H1 (cell line): ENCODE measurements around the gene MACROH2A1. TPM values are rescaled to one million over a fixed set of nuclear protein-coding genes. Genes with fewer than 3 reads are reported as not detected.

ENCODE experiments used
- CTCF ChIA-PET: fragments of 300-600 bp; sonication (Branson Sonifier 250); formaldehyde crosslinking; loops from one replicate; lab custom pipeline; 2021; ENCODE audit not compliant: partially characterized antibody; lab: Charles Lee
- POLR2A ChIA-PET: fragments of 300-600 bp; sonication (Branson Sonifier 250); formaldehyde crosslinking; loops from one replicate; lab custom pipeline; 2021; ENCODE audit warnings: inconsistent platforms; ENCODE audit not compliant: partially characterized antibody; lab: Charles Lee
- DNase-seq, 2 experiments: peaks; one replicate each; pipeline versions ENCODE4 v3.0.0 to v3.0.0-alpha.2; 2010 to 2022; ENCODE audit warnings: low spot score in 2 of 2, low read depth in 1 of 2, mixed read lengths in 1 of 2
- FAIRE-seq: peaks from 2 replicates; lab custom pipeline; 2011; peaks lifted over from hg19 to GRCh38; lab: Jason Lieb, UNC
- H2AFZ ChIP-seq: 2 replicates; pipeline ENCODE4 v1.8.1; 2012; ENCODE audit warnings: low read length, inconsistent platforms
- H2AK5ac ChIP-seq: 2 replicates; pipeline ENCODE4 v1.6.1; 2013; ENCODE audit warnings: low read depth, low read length
- H2BK120ac ChIP-seq: replicated peaks from 2 replicates; pipeline ENCODE3; 2013; ENCODE audit warnings: low read depth, low read length, inconsistent platforms
- H2BK12ac ChIP-seq: 2 replicates; pipeline ENCODE4 v1.6.1; 2013; ENCODE audit warnings: low read depth, low read length
- H2BK15ac ChIP-seq: 2 replicates; pipeline ENCODE4 v1.6.1; 2013; ENCODE audit warnings: low read length
- H2BK20ac ChIP-seq: 2 replicates; pipeline ENCODE4 v1.6.1; 2013; ENCODE audit warnings: low read length
- H2BK5ac ChIP-seq: 2 replicates; pipeline ENCODE4 v1.6.1; 2013; ENCODE audit warnings: low read depth, low read length
- H3K14ac ChIP-seq: 2 replicates; pipeline ENCODE4 v1.6.1; 2013; ENCODE audit warnings: inconsistent platforms; ENCODE audit not compliant: insufficient read length
- H3K18ac ChIP-seq: 2 replicates; pipeline ENCODE4 v1.6.1; 2013; ENCODE audit warnings: low read length; ENCODE audit errors: extremely low read depth
- H3K23ac ChIP-seq: 2 replicates; pipeline ENCODE4 v1.6.1; 2013; ENCODE audit warnings: inconsistent platforms; ENCODE audit not compliant: insufficient read length
- H3K23me2 ChIP-seq: 2 replicates; pipeline ENCODE4 v1.6.1; 2013; ENCODE audit warnings: low read depth, low read length
- H3K27ac ChIP-seq: 2 replicates; pipeline ENCODE4 v1.6.1; 2011; ENCODE audit warnings: low read depth, low read length, inconsistent platforms
- H3K27me3 ChIP-seq, 4 experiments: replicated peaks in 1 of 4; 1 replicate in 1 of 4; 2 replicates in 3 of 4; pipeline versions ENCODE4 v1.6.1 to v1.8.1; 2011 to 2013; ENCODE audit warnings: low read length in 3 of 4, mild to moderate bottlenecking in 3 of 4, inconsistent platforms in 2 of 4, mixed read lengths in 2 of 4, moderate library complexity in 1 of 4; ENCODE audit not compliant: control insufficient read depth in 3 of 4, insufficient read depth in 3 of 4; ENCODE audit errors: extremely low read depth in 1 of 4
- H3K36me3 ChIP-seq, 4 experiments: 2 replicates each; pipeline versions ENCODE4 v1.6.1 to v1.8.1; 2011 to 2013; ENCODE audit warnings: mild to moderate bottlenecking in 4 of 4, low read length in 3 of 4, moderate library complexity in 2 of 4, control low read depth in 1 of 4, inconsistent platforms in 1 of 4; ENCODE audit not compliant: insufficient read depth in 4 of 4, control insufficient read depth in 2 of 4
- H3K4ac ChIP-seq: replicated peaks from 2 replicates; pipeline ENCODE3; 2013; ENCODE audit warnings: low read length, low read depth, mixed read lengths, inconsistent platforms; ENCODE audit not compliant: insufficient read length
- H3K4me1 ChIP-seq, 4 experiments: replicated peaks in 1 of 4; 1 replicate in 1 of 4; 2 replicates in 3 of 4; pipeline versions ENCODE4 v1.6.1 to v1.8.1; 2011 to 2013; ENCODE audit warnings: low read length in 3 of 4, inconsistent platforms in 2 of 4, mixed read lengths in 1 of 4; ENCODE audit not compliant: insufficient read depth in 4 of 4, control insufficient read depth in 3 of 4
- H3K4me2 ChIP-seq, 2 experiments: 2 replicates each; pipeline versions ENCODE4 v1.6.1 to v1.8.1; 2011 to 2013; ENCODE audit warnings: low read depth in 2 of 2, low read length in 2 of 2, control low read depth in 1 of 2, inconsistent platforms in 1 of 2, mild to moderate bottlenecking in 1 of 2; ENCODE audit not compliant: insufficient read depth in 1 of 2
- H3K4me3 ChIP-seq, 4 experiments: fragments of 200-600, 300-600 bp in 1 of 4; sonication (generic), shearing (Covaris generic), sonication (Bioruptor Twin) in 1 of 4; 2 replicates each; pipeline versions ENCODE4 v1.5.1 to v1.8.1; 2011 to 2016; ENCODE audit warnings: low read length in 4 of 4, low read depth in 3 of 4, control low read depth in 2 of 4, inconsistent platforms in 2 of 4, mild to moderate bottlenecking in 2 of 4, mixed read lengths in 1 of 4, moderate library complexity in 1 of 4; ENCODE audit not compliant: insufficient read depth in 2 of 4; ENCODE audit errors: extremely low read depth in 1 of 4
- H3K56ac ChIP-seq: replicated peaks from 2 replicates; pipeline ENCODE3; 2013; ENCODE audit warnings: low read depth, mild to moderate bottlenecking, mixed read lengths, low read length, inconsistent platforms; ENCODE audit not compliant: insufficient read length
- H3K79me1 ChIP-seq: 2 replicates; pipeline ENCODE4 v1.6.1; 2013; ENCODE audit warnings: low read depth, low read length, control low read depth
- H3K79me2 ChIP-seq, 2 experiments: 2 replicates each; pipeline versions ENCODE4 v1.6.1 to v1.8.1; 2012 to 2013; ENCODE audit warnings: low read length in 2 of 2, mild to moderate bottlenecking in 2 of 2, inconsistent platforms in 1 of 2; ENCODE audit not compliant: insufficient read depth in 2 of 2, control insufficient read depth in 1 of 2
- H3K9ac ChIP-seq, 4 experiments: replicated peaks in 1 of 4; 1 replicate in 1 of 4; 2 replicates in 3 of 4; pipeline versions ENCODE4 v1.6.1 to v1.8.1; 2011 to 2013; ENCODE audit warnings: low read depth in 3 of 4, low read length in 3 of 4, control low read depth in 2 of 4, mild to moderate bottlenecking in 2 of 4, moderate library complexity in 2 of 4, inconsistent platforms in 1 of 4; ENCODE audit errors: extremely low read depth in 1 of 4
- H3K9me3 ChIP-seq, 2 experiments: 2 replicates each; pipeline versions ENCODE4 v1.6.1 to v1.8.1; 2012 to 2013; ENCODE audit warnings: mild to moderate bottlenecking in 2 of 2, moderate library complexity in 2 of 2, control low read depth in 1 of 2, inconsistent platforms in 1 of 2, low read depth in 1 of 2, low read length in 1 of 2, mixed read lengths in 1 of 2; ENCODE audit not compliant: insufficient read depth in 2 of 2
- H4K20me1 ChIP-seq, 2 experiments: replicated peaks in 1 of 2; 2 replicates each; pipeline versions ENCODE3 to v1.8.1; 2011 to 2013; ENCODE audit warnings: inconsistent platforms in 2 of 2, low read length in 2 of 2, mild to moderate bottlenecking in 1 of 2; ENCODE audit not compliant: insufficient read depth in 2 of 2, control insufficient read depth in 1 of 2
- H4K5ac ChIP-seq: 2 replicates; pipeline ENCODE4 v1.6.1; 2013; ENCODE audit warnings: low read length, low read depth, mixed read lengths, inconsistent platforms; ENCODE audit not compliant: insufficient read length
- H4K8ac ChIP-seq: 2 replicates; pipeline ENCODE4 v1.8.0; 2013; ENCODE audit warnings: mild to moderate bottlenecking, moderate library complexity, low read length, inconsistent platforms; ENCODE audit not compliant: insufficient read depth; ENCODE audit errors: extremely low read depth
- H4K91ac ChIP-seq: replicated peaks from 2 replicates; pipeline ENCODE3; 2013; ENCODE audit warnings: low read length, mixed read lengths, inconsistent platforms; ENCODE audit not compliant: insufficient read length
- ATF3 ChIP-seq: IDR thresholded peaks from 2 replicates; pipeline ENCODE4 v1.6.1; 2011; ENCODE audit warnings: low read depth, mild to moderate bottlenecking, low read length; ENCODE audit not compliant: insufficient read depth
- BACH1 ChIP-seq: IDR thresholded peaks from 2 replicates; pipeline ENCODE4 v1.6.1; 2012; ENCODE audit warnings: low read length, improper control_type of control experiment
- KDM1A ChIP-seq: fragments of 200-600, 300-600 bp; sonication (generic); IDR thresholded peaks from 2 replicates; pipeline ENCODE4 v1.7.1; 2016; ENCODE audit warnings: mild to moderate bottlenecking, low read length, borderline replicate concordance
- KDM4A ChIP-seq: IDR thresholded peaks from one replicate; pipeline ENCODE4 v1.7.1; 2012; ENCODE audit warnings: low read depth, mild to moderate bottlenecking, moderate library complexity, low read length, inconsistent platforms; ENCODE audit not compliant: severe bottlenecking
- NRF1 ChIP-seq: IDR thresholded peaks from 2 replicates; pipeline ENCODE4 v1.6.1; 2011; ENCODE audit warnings: mild to moderate bottlenecking, low read depth, low read length, improper control_type of control experiment
- PHF8 ChIP-seq: fragments of 200-600 bp; sonication (generic); conservative IDR thresholded peaks from 2 replicates; pipeline ENCODE4 v1.7.1; 2012; ENCODE audit warnings: low read depth, mild to moderate bottlenecking, inconsistent platforms, low read length, moderate library complexity
- POLR2AphosphoS5 ChIP-seq: IDR thresholded peaks from 2 replicates; pipeline ENCODE4 v1.6.1; 2011; ENCODE audit warnings: low read depth, low read length
- RXRA ChIP-seq: IDR thresholded peaks from 2 replicates; pipeline ENCODE4 v1.6.1; 2011; ENCODE audit warnings: low read depth, mild to moderate bottlenecking, low read length, moderate library complexity; ENCODE audit not compliant: insufficient read depth
- SIN3A ChIP-seq, 2 experiments: IDR thresholded peaks in 1 of 2; conservative IDR thresholded peaks in 1 of 2; 2 replicates each; pipeline ENCODE4 v1.6.1; 2011 to 2012; ENCODE audit warnings: low read length in 2 of 2, improper control_type of control experiment in 1 of 2, low read depth in 1 of 2, mild to moderate bottlenecking in 1 of 2
- SIRT6 ChIP-seq: IDR thresholded peaks from one replicate; pipeline ENCODE4 v1.7.1; 2012; ENCODE audit warnings: low read length, inconsistent platforms
- TEAD4 ChIP-seq: IDR thresholded peaks from 2 replicates; pipeline ENCODE4 v1.6.1; 2012; ENCODE audit warnings: low read depth, low read length, inconsistent platforms, mixed read lengths
- WGBS, 2 experiments: shearing (Covaris generic) in 1 of 2; methylation state at CpG; one replicate each; pipeline versions ENCODE4 v1.1.6 to v1.1.7; 2013 to 2015; ENCODE audit warnings: low lambda C conversion rate in 2 of 2, mixed read lengths in 2 of 2, inconsistent platforms in 1 of 2, low coverage in 1 of 2, missing lambda C conversion rate in 1 of 2; ENCODE audit not compliant: insufficient replicate concordance in 2 of 2, insufficient coverage in 1 of 2, insufficient read length in 1 of 2; ENCODE audit errors: extremely low coverage in 1 of 2, missing lambda C conversion rate in 1 of 2; 5-methylcytosine and 5-hydroxymethylcytosine counted together
- polyA plus RNA-seq, 7 experiments: library from polyadenylated mRNA; depleted of rRNA in 3 of 7; stranded (reverse) in 5 of 7; unstranded in 2 of 7; fragments of >200 nt in 5 of 7; fragments of 200-250 nt in 2 of 7; gene quantifications; 1 replicate in 5 of 7; 2 replicates in 1 of 7; 4 replicates in 1 of 7; pipeline versions ENCODE4 v1.2.1 to v1.2.3, GENCODE V29; 2011 to 2013; ENCODE audit warnings: missing spikeins in 2 of 7, mixed read lengths in 2 of 7
- total RNA-seq: library from RNA; stranded (reverse); fragmentation: NEBNext Ultra II Directional; extraction: Animal tissue kit (Norgen Biotek cat#: 25700); gene quantifications from 2 replicates; pipeline ENCODE4 v1.2.1, GENCODE V29; 2021

The MACROH2A1 gene
- total and polyA plus RNA-seq, 2 of the 8 experiments (the other 6 are each of a cell fraction or from before 2014, with no cell fraction given) = 60.0 to 92.3 TPM

- no peak overlapping the region for H3K27ac ChIP-seq
- H4K91ac ChIP-seq = no peak overlapping the region
Observed at GRCh38 chr5:135395866-135396265, 3.2 kb downstream of the MACROH2A1 start.

More at GRCh38 chr5:135395866-135396265, 3.2 kb downstream of the MACROH2A1 start:
- H2BK12ac ChIP-seq = no peak overlapping the region
- no peak for DNase-seq
- H3K14ac ChIP-seq = no peak overlapping the region
- no peak overlapping the region for H2BK20ac ChIP-seq
- ChIA-PET POLR2A (no interaction called here), CTCF (interaction anchor here (0.7 to 0.8 kb wide), 3 partner anchors 8 to 64 kb away, joined by 3 to 5 read pairs (median 4); no protein-coding TSS in a partner anchor)
- WGBS, 2 experiments = 90% methylated on average over 4 of the region's 4 CpGs; no CpG with 5 or more reads in 1 of the 2 experiments
- H3K23ac ChIP-seq = no peak overlapping the region
- H2BK15ac ChIP-seq = no peak overlapping the region
- H3K9ac ChIP-seq = no peak overlapping the region
- H3K23me2 ChIP-seq = peaks cover 14% of the 10 kb centered on the region
- H2BK5ac ChIP-seq = no peak overlapping the region
- no peak overlapping the region for H3K4me2 ChIP-seq
- H4K5ac ChIP-seq = no peak overlapping the region
- no peak overlapping the region for H3K4ac ChIP-seq
- peaks cover 3 to 17% (median 12%) of the 10 kb centered on the region in 4 experiments for H3K27me3 ChIP-seq
- H4K20me1 ChIP-seq = peaks cover 23 to 50% of the 10 kb centered on the region in 2 experiments
- H2BK120ac ChIP-seq = no peak overlapping the region
- no peaks in the 10 kb centered on the region for H3K36me3 ChIP-seq
- no peak overlapping the region for H2AFZ ChIP-seq
- H4K8ac ChIP-seq = no peak overlapping the region
- H3K4me1 ChIP-seq = peaks cover 7 to 20% (median 12%) of the 10 kb centered on the region in 4 experiments
- H3K79me1 ChIP-seq = peaks cover 15% of the 10 kb centered on the region
- no peak overlapping the region for H2AK5ac ChIP-seq
- no peak overlapping the region for H3K18ac ChIP-seq
- TF ChIP-seq PHF8 (no peak), RXRA (no peak), BACH1 (no peak), POLR2AphosphoS5 (no peak), TEAD4 (no peak), ATF3 (no peak), SIN3A (conservative IDR thresholded peaks at IDR 0.05 in 1 of 2, IDR thresholded peaks at IDR 0.05 in 1 of 2; ENCODE audit: low read depth in 1 of 2, low read length in 2 of 2) (no peak), KDM4A (no peak), KDM1A (no peak), NRF1 (no peak), SIRT6 (no peak)
- TF ChIP-seq, all 59 proteins: peak for 0
- Histone ChIP-seq H3K4me3 (no peak overlapping the region), H3K79me2 (peaks cover 0 to 68% of the 10 kb centered on the region in 2 experiments; a peak in 2 of 4 replicates), H3K56ac (no peak overlapping the region), H3K9me3 (no peaks in the 10 kb centered on the region)
- no peak for FAIRE-seq
